Measurements from ENCODE around the gene C9. TPM values are rescaled to one million over a fixed set of nuclear protein-coding genes. Genes with fewer than 3 reads are reported as not detected.
"Not testable (repeated sequence)": the region's sequence is repeated elsewhere in the genome, so short reads cannot be mapped to it uniquely, and the experiment has no call there.

C9 gene
- total and polyA plus RNA-seq, 2 experiments from 2014 or later: not detected

DNA sequence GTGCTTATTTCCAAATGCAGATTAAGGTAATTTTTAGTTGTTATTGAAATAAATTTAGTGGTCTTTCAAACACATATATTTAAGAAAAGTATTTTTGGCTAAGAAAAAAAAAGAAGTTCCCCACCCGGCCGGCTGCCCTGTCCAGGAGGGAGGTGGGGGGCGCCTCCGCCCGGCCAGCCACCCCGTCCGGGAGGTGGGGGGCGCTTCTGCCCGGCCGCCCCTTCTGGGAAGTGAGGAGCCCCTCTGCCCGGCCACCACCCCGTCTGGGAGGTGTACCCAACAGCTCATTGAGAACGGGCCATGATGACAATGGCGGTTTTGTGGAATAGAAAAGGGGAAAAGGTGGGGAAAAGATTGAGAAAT is 91.4 kb downstream of the C9 start:
- H3K4me1 ChIP-seq (ENCODE audit: insufficient read depth); H3K4me3 Mint-ChIP-seq; H3K4me1 Mint-ChIP-seq; H3K36me3 ChIP-seq (ENCODE audit: insufficient read depth); ATAC-seq; H3K27me3 Mint-ChIP-seq (ENCODE audit: insufficient read depth, low read depth, poor library complexity); H2AFZ ChIP-seq; H4K20me1 ChIP-seq (replicated peaks; ENCODE audit: insufficient read depth); DNase-seq (ENCODE audit: low spot score); H3K4me3 ChIP-seq; H3K27ac ChIP-seq (ENCODE audit: low read depth); H3K9me3 Mint-ChIP-seq; H3K27ac Mint-ChIP-seq; H3K9me2 ChIP-seq (ENCODE audit: insufficient read depth); H3K36me3 Mint-ChIP-seq (ENCODE audit: low read depth); H3F3A ChIP-seq (replicated peaks; ENCODE audit: low read depth); H3K79me2 ChIP-seq (replicated peaks; ENCODE audit: insufficient read depth); H3K27me3 ChIP-seq (ENCODE audit: insufficient read depth); H3K4me2 ChIP-seq: not testable (repeated sequence)

DNA sequence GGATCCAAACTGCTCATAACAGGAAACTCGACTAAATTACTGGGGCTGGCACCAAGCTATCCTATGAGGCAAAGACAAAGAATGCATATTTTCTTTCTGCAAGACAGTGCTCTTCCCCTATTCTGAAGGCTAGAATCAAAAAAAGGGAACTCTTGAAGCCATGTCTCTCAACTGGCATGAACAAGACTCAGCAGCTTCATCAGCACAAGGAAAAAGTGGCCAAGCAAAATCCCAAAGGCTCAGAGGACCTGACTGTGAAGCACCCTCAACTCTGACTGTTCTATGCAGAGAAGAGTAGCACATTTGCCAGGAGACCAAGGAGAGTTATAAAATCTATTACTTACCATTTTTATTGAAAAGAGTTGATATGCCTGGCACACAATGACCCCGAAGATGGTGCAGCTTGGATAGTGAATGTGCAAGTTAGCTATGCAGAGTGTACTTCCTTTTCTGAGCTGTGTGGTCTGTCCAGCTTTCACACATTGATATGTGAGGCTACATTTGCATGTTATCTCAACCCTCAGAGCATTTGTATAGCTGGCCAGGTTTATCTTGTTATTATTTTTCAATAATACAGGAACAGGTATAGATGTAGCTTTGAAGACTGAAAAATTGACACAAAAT is 94.0 kb downstream of the C9 start:
- Histone ChIP-seq H2AFZ (no peak overlapping the region), H3K4me2 (no peak overlapping the region), H3K4me3 (no peak overlapping the region), H3K9me2 (ENCODE audit: insufficient read depth) (peaks cover 4% of the 10 kb centered on the region; the same call in 1 of the 2 replicates), H4K20me1 (replicated peaks; ENCODE audit: insufficient read depth) (no peaks in the 10 kb centered on the region), H3K79me2 (replicated peaks; ENCODE audit: insufficient read depth) (no peaks in the 10 kb centered on the region), H3K27me3 (ENCODE audit: insufficient read depth) (no peaks in the 10 kb centered on the region), H3K27ac (ENCODE audit: low read depth) (no peak overlapping the region), H3K4me1 (ENCODE audit: insufficient read depth) (no peaks in the 10 kb centered on the region), H3F3A (replicated peaks; ENCODE audit: low read depth) (no peaks in the 10 kb centered on the region), H3K36me3 (ENCODE audit: insufficient read depth) (no peaks in the 10 kb centered on the region)
- Mint-ChIP-seq H3K4me1 (no peaks in the 10 kb centered on the region; the same call in 2 of the 3 replicates), H3K36me3 (ENCODE audit: low read depth) (no peaks in the 10 kb centered on the region), H3K27me3 (ENCODE audit: insufficient read depth, low read depth, poor library complexity) (no peaks in the 10 kb centered on the region), H3K4me3 (no peak overlapping the region), H3K9me3 (no peaks in the 10 kb centered on the region; the same call in 2 of the 3 replicates), H3K27ac (no peak overlapping the region)
- ATAC-seq (no peak), DNase-seq (ENCODE audit: low spot score) (no peak)
- TF ChIP-seq NANOG (IDR thresholded peaks at IDR 0.05; ENCODE audit: borderline replicate concordance) (no peak), STAT1 (IDR thresholded peaks at IDR 0.05; ENCODE audit: unreplicated experiment) (no peak), ZNF331 (CRISPR knock-in tag; IDR thresholded peaks at IDR 0.05; ENCODE audit: low read depth) (no peak), POLR2AphosphoS5 (IDR thresholded peaks at IDR 0.05; ENCODE audit: low read depth) (no peak), EZH2phosphoT487 (IDR thresholded peaks at IDR 0.05; ENCODE audit: unreplicated experiment) (no peak), CREB1 (CRISPR knock-in tag; IDR thresholded peaks at IDR 0.05; ENCODE audit: low read depth) (no peak), JUNB (IDR thresholded peaks at IDR 0.05; ENCODE audit: unreplicated experiment) (no peak), EZH2 (IDR thresholded peaks at IDR 0.05; ENCODE audit: low read depth, unreplicated experiment) (no peak)
- TF ChIP-seq, protein P1, sequence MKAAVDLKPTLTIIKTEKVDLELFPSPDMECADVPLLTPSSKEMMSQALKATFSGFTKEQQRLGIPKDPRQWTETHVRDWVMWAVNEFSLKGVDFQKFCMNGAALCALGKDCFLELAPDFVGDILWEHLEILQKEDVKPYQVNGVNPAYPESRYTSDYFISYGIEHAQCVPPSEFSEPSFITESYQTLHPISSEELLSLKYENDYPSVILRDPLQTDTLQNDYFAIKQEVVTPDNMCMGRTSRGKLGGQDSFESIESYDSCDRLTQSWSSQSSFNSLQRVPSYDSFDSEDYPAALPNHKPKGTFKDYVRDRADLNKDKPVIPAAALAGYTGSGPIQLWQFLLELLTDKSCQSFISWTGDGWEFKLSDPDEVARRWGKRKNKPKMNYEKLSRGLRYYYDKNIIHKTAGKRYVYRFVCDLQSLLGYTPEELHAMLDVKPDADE (IDR thresholded peaks at IDR 0.05): no peak
- TF ChIP-seq, protein P2, sequence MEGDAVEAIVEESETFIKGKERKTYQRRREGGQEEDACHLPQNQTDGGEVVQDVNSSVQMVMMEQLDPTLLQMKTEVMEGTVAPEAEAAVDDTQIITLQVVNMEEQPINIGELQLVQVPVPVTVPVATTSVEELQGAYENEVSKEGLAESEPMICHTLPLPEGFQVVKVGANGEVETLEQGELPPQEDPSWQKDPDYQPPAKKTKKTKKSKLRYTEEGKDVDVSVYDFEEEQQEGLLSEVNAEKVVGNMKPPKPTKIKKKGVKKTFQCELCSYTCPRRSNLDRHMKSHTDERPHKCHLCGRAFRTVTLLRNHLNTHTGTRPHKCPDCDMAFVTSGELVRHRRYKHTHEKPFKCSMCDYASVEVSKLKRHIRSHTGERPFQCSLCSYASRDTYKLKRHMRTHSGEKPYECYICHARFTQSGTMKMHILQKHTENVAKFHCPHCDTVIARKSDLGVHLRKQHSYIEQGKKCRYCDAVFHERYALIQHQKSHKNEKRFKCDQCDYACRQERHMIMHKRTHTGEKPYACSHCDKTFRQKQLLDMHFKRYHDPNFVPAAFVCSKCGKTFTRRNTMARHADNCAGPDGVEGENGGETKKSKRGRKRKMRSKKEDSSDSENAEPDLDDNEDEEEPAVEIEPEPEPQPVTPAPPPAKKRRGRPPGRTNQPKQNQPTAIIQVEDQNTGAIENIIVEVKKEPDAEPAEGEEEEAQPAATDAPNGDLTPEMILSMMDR (conservative IDR thresholded peaks at IDR 0.05; ENCODE audit: low read depth in 2 of 2): no peak
- TF ChIP-seq, protein P3, sequence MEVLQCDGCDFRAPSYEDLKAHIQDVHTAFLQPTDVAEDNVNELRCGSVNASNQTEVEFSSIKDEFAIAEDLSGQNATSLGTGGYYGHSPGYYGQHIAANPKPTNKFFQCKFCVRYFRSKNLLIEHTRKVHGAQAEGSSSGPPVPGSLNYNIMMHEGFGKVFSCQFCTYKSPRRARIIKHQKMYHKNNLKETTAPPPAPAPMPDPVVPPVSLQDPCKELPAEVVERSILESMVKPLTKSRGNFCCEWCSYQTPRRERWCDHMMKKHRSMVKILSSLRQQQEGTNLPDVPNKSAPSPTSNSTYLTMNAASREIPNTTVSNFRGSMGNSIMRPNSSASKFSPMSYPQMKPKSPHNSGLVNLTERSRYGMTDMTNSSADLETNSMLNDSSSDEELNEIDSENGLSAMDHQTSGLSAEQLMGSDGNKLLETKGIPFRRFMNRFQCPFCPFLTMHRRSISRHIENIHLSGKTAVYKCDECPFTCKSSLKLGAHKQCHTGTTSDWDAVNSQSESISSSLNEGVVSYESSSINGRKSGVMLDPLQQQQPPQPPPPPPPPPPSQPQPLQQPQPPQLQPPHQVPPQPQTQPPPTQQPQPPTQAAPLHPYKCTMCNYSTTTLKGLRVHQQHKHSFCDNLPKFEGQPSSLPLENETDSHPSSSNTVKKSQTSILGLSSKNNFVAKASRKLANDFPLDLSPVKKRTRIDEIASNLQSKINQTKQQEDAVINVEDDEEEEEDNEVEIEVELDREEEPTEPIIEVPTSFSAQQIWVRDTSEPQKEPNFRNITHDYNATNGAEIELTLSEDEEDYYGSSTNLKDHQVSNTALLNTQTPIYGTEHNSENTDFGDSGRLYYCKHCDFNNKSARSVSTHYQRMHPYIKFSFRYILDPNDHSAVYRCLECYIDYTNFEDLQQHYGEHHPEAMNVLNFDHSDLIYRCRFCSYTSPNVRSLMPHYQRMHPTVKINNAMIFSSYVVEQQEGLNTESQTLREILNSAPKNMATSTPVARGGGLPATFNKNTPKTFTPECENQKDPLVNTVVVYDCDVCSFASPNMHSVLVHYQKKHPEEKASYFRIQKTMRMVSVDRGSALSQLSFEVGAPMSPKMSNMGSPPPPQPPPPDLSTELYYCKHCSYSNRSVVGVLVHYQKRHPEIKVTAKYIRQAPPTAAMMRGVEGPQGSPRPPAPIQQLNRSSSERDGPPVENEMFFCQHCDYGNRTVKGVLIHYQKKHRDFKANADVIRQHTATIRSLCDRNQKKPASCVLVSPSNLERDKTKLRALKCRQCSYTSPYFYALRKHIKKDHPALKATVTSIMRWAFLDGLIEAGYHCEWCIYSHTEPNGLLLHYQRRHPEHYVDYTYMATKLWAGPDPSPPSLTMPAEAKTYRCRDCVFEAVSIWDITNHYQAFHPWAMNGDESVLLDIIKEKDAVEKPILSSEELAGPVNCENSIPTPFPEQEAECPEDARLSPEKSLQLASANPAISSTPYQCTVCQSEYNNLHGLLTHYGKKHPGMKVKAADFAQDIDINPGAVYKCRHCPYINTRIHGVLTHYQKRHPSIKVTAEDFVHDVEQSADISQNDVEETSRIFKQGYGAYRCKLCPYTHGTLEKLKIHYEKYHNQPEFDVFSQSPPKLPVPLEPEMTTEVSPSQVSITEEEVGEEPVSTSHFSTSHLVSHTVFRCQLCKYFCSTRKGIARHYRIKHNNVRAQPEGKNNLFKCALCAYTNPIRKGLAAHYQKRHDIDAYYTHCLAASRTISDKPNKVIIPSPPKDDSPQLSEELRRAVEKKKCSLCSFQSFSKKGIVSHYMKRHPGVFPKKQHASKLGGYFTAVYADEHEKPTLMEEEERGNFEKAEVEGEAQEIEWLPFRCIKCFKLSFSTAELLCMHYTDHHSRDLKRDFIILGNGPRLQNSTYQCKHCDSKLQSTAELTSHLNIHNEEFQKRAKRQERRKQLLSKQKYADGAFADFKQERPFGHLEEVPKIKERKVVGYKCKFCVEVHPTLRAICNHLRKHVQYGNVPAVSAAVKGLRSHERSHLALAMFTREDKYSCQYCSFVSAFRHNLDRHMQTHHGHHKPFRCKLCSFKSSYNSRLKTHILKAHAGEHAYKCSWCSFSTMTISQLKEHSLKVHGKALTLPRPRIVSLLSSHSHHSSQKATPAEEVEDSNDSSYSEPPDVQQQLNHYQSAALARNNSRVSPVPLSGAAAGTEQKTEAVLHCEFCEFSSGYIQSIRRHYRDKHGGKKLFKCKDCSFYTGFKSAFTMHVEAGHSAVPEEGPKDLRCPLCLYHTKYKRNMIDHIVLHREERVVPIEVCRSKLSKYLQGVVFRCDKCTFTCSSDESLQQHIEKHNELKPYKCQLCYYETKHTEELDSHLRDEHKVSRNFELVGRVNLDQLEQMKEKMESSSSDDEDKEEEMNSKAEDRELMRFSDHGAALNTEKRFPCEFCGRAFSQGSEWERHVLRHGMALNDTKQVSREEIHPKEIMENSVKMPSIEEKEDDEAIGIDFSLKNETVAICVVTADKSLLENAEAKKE (CRISPR knock-in tag; IDR thresholded peaks at IDR 0.05): no peak

All from GM23338 (cell line).